ENCODE results near the gene B4GALNT3. TPM values are rescaled to one million over a fixed set of nuclear protein-coding genes. Genes with fewer than 3 reads are reported as not detected.
A peak's percentile ranks its signal among the peaks of the same experiment; 100 is the strongest.

The B4GALNT3 gene
- polyA plus RNA-seq, 10 donors: 6.2 to 15.6 (median 10.0) TPM

GRCh38 chr12:508795-509194, 49.1 kb downstream of the B4GALNT3 start:
- DNase-seq: no peak

- DNase-seq: no peak
These were observed 49.8 kb downstream of the B4GALNT3 start for GRCh38 chr12:509500-509899.

- no peak for DNase-seq
These were observed 50.5 kb downstream of the B4GALNT3 start for GRCh38 chr12:510071-510825.

- DNase-seq: no peak
These were observed 53.2 kb downstream of the B4GALNT3 start for GRCh38 chr12:512933-513332.

GRCh38 chr12:513446-513845, 53.7 kb downstream of the B4GALNT3 start:
- DNase-seq: no peak

- no peak for DNase-seq
These were observed 57.8 kb downstream of the B4GALNT3 start for GRCh38 chr12:517538-517937.

- DNase-seq: no peak
These were observed 60.4 kb downstream of the B4GALNT3 start for GRCh38 chr12:520119-520518.

GRCh38 chr12:522692-523378, 63.1 kb downstream of the B4GALNT3 start:
- DNase-seq: no peak

GRCh38 chr12:524167-524951, 64.6 kb downstream of the B4GALNT3 start:
- no peak for DNase-seq

- no peak for DNase-seq
These were observed 66.3 kb downstream of the B4GALNT3 start for GRCh38 chr12:526089-526488.

- DNase-seq: no peak
These were observed 67.5 kb downstream of the B4GALNT3 start for GRCh38 chr12:527241-527640.

- DNase-seq: no peak
These were observed 68.0 kb downstream of the B4GALNT3 start for GRCh38 chr12:527729-528128.

- DNase-seq: no peak
These were observed 70.6 kb downstream of the B4GALNT3 start for GRCh38 chr12:530308-530707.

GRCh38 chr12:530821-531220, 71.1 kb downstream of the B4GALNT3 start:
- DNase-seq: no peak

- DNase-seq: no peak
These were observed 72.3 kb downstream of the B4GALNT3 start for GRCh38 chr12:531951-532585.

- DNase-seq: peak in 1 of 3 donors; percentile 63
These were observed 73.3 kb downstream of the B4GALNT3 start for GRCh38 chr12:532908-533565.

- DNase-seq: no peak
These were observed 74.0 kb downstream of the B4GALNT3 start for GRCh38 chr12:533718-534117.

GRCh38 chr12:534216-534615, 74.5 kb downstream of the B4GALNT3 start:
- DNase-seq: no peak

- DNase-seq: no peak
These were observed 75.7 kb downstream of the B4GALNT3 start for GRCh38 chr12:535396-535795.

GRCh38 chr12:536751-537245, 77.1 kb downstream of the B4GALNT3 start:
- no peak for DNase-seq

GRCh38 chr12:537772-538171, 78.0 kb downstream of the B4GALNT3 start:
- DNase-seq: no peak
